ENCODE measurements around the gene TFCP2L1. TPM values are rescaled to one million over a fixed set of nuclear protein-coding genes. Genes with fewer than 3 reads are reported as not detected.

TFCP2L1 gene
- total and polyA plus RNA-seq, 2 of the 4 experiments (the other 2 are of a cell fraction), result not detected

GRCh38 chr2:121330921-121331320 is 45.9 kb upstream of the TFCP2L1 start:
- intact Hi-C loops (cut with micrococcal nuclease), result no loop called here
- Histone ChIP-seq H3K56ac (ENCODE audit: extremely low read depth, insufficient read depth, low read length) (no peak overlapping the region), H4K5ac (ENCODE audit: low read depth, low read length) (no peak overlapping the region), H3K18ac (ENCODE audit: low read depth, low read length) (no peak overlapping the region), H2BK20ac (ENCODE audit: low read depth, low read length) (no peak overlapping the region), H2BK5ac (ENCODE audit: low read depth, low read length, poor library complexity, severe bottlenecking) (no peak overlapping the region), H3K27ac (ENCODE audit: insufficient read depth, low read length) (no peak overlapping the region), H3K9me1 (ENCODE audit: insufficient read depth, low read length) (no peaks in the 10 kb centered on the region; the same call in 1 of the 2 replicates), H2AK9ac (replicated peaks; ENCODE audit: low read depth, low read length, poor library complexity) (no peak overlapping the region), H4K20me1 (ENCODE audit: insufficient read depth, low read length) (no peaks in the 10 kb centered on the region), H3K4me3 (ENCODE audit: insufficient read depth, low read depth, low read length) (no peak overlapping the region), H2AFZ (replicated peaks; ENCODE audit: low read length, poor library complexity) (no peak overlapping the region), H4K91ac (ENCODE audit: insufficient read depth, low read depth, low read length) (no peak overlapping the region), H3K4me1 (ENCODE audit: control insufficient read depth, insufficient read depth, low read length) (no peaks in the 10 kb centered on the region), H3K27me3 (ENCODE audit: control insufficient read depth, insufficient read depth, low read length) (peaks cover 11% of the 10 kb centered on the region), H4K8ac (ENCODE audit: low read depth in 2 of 2, low read length in 2 of 2) (no peak overlapping the region), H3K9me3 (ENCODE audit: control insufficient read depth, insufficient read depth, low read length) (no peaks in the 10 kb centered on the region), H3K79me1 (ENCODE audit: low read depth in 1 of 2, low read length in 2 of 2) (no peaks in the 10 kb centered on the region), H3K9ac (ENCODE audit: low read depth, low read length) (no peak overlapping the region), H2BK120ac (ENCODE audit: low read depth, low read length) (no peak overlapping the region), H2BK15ac (ENCODE audit: low read depth, low read length) (no peak overlapping the region), H3K4ac (ENCODE audit: low read depth, low read length) (no peak overlapping the region), H3K36me3 (ENCODE audit: control insufficient read depth, insufficient read depth, low read length) (no peaks in the 10 kb centered on the region), H3K23ac (ENCODE audit: low read depth, low read length) (no peak overlapping the region), H2AK5ac (ENCODE audit: low read depth, low read length) (no peak overlapping the region), H3K4me2 (ENCODE audit: low read depth, low read length) (no peak overlapping the region), H3K14ac (replicated peaks; ENCODE audit: low read depth, low read length) (no peak overlapping the region)
- ATAC-seq (ENCODE audit: low read depth) (no peak), DNase-seq (no peak)
- in situ Hi-C loops (cut with MboI; ENCODE audit: low sequenced_read_pairs), result no loop called here
- CTCF ChIA-PET, result no interaction called here
- dilution Hi-C loops (cut with HindIII; ENCODE audit: low sequenced_read_pairs, unreplicated experiment), result no loop called here
- POLR2A ChIA-PET (ENCODE audit: unreplicated experiment), result no interaction called here
- TF ChIP-seq POLR2A (IDR thresholded peaks at IDR 0.05; ENCODE audit: low read depth, low read length) (no peak), MAZ (IDR thresholded peaks at IDR 0.05; ENCODE audit: borderline replicate concordance, low read depth, low read length) (no peak), SMC3 (IDR thresholded peaks at IDR 0.05; ENCODE audit: low read depth, low read length) (no peak), USF2 (IDR thresholded peaks at IDR 0.05; ENCODE audit: low read depth, low read length) (no peak), CTCF (conservative IDR thresholded peaks at IDR 0.05; ENCODE audit: low read depth, low read length) (no peak), BHLHE40 (IDR thresholded peaks at IDR 0.05; ENCODE audit: low read depth, low read length) (no peak), FOS (IDR thresholded peaks at IDR 0.05; ENCODE audit: low read depth, low read length) (no peak), NFE2L2 (IDR thresholded peaks at IDR 0.05; ENCODE audit: low read depth, low read length) (no peak), RAD21 (IDR thresholded peaks at IDR 0.05; ENCODE audit: low read length) (no peak), CHD1 (IDR thresholded peaks at IDR 0.05; ENCODE audit: low read depth, low read length) (no peak), RFX5 (IDR thresholded peaks at IDR 0.05; ENCODE audit: low read depth, low read length) (no peak), MAFK (IDR thresholded peaks at IDR 0.05; ENCODE audit: low read depth, low read length) (no peak)
- TF ChIP-seq, protein P1, sequence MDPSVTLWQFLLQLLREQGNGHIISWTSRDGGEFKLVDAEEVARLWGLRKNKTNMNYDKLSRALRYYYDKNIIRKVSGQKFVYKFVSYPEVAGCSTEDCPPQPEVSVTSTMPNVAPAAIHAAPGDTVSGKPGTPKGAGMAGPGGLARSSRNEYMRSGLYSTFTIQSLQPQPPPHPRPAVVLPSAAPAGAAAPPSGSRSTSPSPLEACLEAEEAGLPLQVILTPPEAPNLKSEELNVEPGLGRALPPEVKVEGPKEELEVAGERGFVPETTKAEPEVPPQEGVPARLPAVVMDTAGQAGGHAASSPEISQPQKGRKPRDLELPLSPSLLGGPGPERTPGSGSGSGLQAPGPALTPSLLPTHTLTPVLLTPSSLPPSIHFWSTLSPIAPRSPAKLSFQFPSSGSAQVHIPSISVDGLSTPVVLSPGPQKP (IDR thresholded peaks at IDR 0.05; ENCODE audit: borderline replicate concordance, low read depth, low read length), result no peak
- WGBS, 2 experiments (ENCODE audit: extremely low coverage in 2 of 2, insufficient read length in 1 of 2), result no CpG with 5 or more reads among the region's 15 CpGs
- BruUV-seq (replicated peaks), result no TSS peak
